PFSK-1 (cell line): ENCODE measurements around the gene PSRC1.

ENCODE experiments used
- POLR2AphosphoS5 ChIP-seq: IDR thresholded peaks from 2 replicates; pipeline ENCODE4 v1.6.1; 2012; ENCODE audit warnings: low read depth, mild to moderate bottlenecking, control low read depth, low read length, moderate library complexity
- REST ChIP-seq, 2 experiments: IDR thresholded peaks; 2 replicates each; pipeline versions ENCODE4 v1.6.1 to v1.8.0; 2011 to 2012; ENCODE audit warnings: low read depth in 2 of 2, low read length in 2 of 2, control low read depth in 1 of 2, inconsistent platforms in 1 of 2, mild to moderate bottlenecking in 1 of 2, moderate library complexity in 1 of 2; ENCODE audit not compliant: insufficient read depth in 1 of 2

GRCh38 chr1:109239047-109239408 lies 43.9 kb downstream of the PSRC1 start:
- TF ChIP-seq POLR2AphosphoS5 (no peak), REST (IDR thresholded peaks at IDR 0.05; ENCODE audit: insufficient read depth in 1 of 2, low read depth in 2 of 2, low read length in 2 of 2) (no peak)
